HG02571 (cell line): Measurements from ENCODE around the gene HBS1L.
A peak's percentile ranks its signal among the peaks of the same experiment; 100 is the strongest.

Experiments used
- ATAC-seq: cut with Tn5 transposase; IDR thresholded peaks from one replicate; pipeline ENCODE4 v1.9.1; 2021; ENCODE audit warnings: mild to moderate bottlenecking, moderate library complexity; ENCODE audit not compliant: unreplicated experiment

The HBS1L gene

DNA sequence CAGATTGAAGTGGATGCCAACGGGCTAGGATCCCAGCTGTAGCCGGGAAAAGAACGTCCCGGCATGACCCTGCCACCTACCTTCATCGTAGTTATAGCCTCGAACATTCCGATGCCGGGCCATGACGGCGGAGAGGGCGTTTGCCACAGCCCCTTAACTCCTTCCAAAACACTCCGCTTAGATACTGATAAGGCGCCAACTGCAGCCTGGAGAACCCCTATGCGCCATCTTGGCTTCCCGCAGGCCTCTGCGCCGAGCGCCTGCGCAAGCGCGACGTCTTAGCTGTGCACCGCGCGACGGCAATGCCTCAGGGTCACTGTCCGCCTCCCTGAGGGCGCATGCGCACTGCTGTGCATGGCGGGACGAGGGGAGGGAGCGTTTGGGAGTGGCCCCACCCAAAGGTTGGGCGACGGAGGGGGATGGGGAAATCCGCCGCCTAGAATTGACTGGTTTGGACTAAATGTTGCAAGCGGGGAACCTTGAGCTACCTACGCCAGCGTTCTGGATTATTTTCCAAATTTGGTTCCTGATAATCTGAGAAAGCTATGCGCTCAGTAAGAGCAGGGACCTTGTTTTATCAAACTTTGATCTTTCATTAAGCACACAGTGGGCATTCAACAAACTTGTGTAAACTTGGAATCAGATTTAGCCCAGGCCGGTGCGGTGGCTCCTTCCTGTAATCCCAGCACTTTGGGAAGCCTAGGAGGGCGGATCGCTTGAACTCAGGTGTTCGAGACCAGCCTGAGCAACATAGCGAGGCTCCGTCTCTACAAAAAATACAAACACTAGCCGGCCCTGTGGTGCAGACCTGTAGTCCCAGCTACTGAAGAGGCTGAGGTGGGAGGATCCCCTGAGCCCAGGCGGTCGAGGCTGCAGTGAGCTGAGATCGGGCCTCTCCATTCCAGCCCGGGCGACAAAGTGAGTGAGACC, at the start of gene HBS1L:
Gene HBS1L (minus strand): TSS at position 254 of the 930 bp plus-strand sequence. CDS start 131 bp downstream, at position 123.
- ATAC-seq, result peak; percentile 97

- no peak for ATAC-seq
Measured at GRCh38 chr6:135104199-135104598, 49.6 kb upstream of the HBS1L start.

DNA sequence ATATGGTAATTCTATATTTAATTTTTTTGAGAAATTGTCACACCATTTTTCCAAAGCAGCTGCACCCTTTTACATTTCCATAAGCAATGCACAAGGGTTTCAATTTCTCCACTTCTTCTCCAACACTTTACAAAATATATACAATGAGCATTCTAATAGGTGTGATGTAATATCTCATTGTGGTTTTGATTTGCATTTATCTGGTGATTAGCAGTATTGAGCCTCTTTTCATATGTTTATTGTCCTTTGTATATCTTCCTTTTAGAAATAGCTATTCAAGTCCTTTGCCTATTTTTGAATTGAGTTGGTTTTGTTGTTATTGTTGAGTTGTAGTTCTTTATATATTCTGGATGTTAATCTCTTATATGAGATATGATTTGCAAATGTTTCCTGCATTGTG, 47.6 kb upstream of the HBS1L start:
- no peak for ATAC-seq

DNA sequence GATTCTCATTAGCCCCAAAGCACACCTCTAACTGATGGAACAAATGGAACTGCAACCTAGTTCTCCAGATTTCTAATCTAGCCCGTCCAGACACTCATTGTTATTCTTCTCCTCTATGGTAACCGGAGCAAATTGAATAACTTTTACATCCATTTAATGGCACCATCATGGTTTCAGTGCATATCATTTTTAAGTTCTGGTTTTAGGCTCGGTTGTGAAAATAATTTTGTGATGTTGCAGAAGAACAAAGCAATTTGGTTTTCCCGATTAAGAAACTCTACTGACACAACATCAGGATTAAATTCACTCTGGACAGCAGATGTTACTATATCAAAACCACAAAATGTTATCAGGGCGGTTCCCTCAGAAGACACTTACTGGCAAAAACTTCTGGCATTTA, 42.5 kb upstream of the HBS1L start:
- no peak for ATAC-seq

DNA sequence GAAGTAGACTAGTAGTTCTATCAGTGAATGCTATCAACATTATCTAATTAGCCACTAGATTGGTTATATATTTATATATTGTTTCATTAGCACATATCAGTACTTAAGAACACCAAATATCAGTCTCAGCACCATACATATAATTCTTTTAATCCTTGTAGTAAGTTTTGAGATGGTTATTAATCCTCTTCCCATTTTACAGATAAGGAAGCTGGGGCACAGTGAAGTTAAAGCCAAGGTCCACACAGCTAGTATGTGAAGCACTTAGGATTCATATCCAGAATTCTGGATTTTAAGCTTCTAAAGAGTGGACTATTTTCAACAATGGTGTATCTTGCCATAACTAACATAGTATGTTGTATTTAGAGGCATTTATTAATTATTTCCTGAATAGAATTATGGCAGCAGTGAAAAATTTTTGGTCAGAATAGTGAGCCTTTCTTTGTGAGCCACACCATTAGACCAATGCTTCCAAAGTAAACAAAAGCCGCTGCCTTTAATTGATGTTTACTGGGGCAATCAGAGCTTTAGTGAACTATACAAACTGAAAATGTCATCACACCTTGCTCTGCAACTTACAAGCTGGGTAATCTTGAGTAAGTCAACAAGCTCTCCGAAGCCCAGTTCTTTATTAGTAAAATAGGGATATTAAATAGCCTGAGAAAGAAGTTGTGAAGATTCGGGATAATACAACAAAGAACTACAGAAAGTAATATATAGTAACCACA, 41.9 kb upstream of the HBS1L start:
- no peak for ATAC-seq

- no peak for ATAC-seq
Measured at GRCh38 chr6:135095716-135096115, 41.1 kb upstream of the HBS1L start.

- ATAC-seq, result peak; percentile 65
Measured at GRCh38 chr6:135094403-135094821, 39.8 kb upstream of the HBS1L start.

DNA sequence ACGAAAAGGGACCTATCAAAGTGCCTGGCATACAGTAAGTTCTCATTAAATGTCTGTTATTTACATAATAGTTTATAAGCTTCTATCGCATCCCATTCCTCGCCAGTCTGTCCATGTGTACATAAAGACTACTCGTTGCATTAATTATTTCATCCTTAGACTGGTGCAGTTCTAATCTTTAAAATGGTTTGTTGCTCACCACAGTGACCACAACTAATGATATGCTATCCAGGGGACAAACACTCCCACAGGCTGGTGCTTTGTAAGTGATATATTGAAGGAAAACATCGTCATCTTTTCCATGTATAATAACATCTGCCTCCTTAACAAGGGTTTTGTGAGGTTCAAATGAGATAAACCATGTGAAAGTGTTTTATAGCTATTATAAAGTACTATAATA, 39.0 kb upstream of the HBS1L start:
- ATAC-seq, result no peak

GRCh38 chr6:135092724-135093123, 38.1 kb upstream of the HBS1L start:
- no peak for ATAC-seq

DNA sequence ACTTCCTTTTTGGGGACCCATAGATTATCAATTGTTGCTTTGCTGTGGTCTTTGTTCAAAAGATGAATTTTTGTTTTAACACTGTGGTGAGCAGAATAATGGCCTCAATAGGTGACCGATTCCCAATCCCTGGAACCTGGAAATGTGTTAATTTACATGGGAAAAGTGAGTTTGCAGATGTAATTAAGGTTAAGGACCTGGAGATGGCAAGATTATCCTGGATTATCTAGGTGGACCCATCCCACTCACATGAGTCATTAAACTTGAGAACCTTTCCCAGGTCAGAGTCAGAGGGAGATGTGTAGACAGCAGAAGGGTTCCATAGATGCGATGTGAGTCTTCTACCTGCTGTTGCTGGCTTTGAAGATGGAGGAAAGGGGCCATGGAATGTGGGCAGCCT, 36.2 kb upstream of the HBS1L start:
- no peak for ATAC-seq

GRCh38 chr6:135089901-135090300, 35.3 kb upstream of the HBS1L start:
- no peak for ATAC-seq

DNA sequence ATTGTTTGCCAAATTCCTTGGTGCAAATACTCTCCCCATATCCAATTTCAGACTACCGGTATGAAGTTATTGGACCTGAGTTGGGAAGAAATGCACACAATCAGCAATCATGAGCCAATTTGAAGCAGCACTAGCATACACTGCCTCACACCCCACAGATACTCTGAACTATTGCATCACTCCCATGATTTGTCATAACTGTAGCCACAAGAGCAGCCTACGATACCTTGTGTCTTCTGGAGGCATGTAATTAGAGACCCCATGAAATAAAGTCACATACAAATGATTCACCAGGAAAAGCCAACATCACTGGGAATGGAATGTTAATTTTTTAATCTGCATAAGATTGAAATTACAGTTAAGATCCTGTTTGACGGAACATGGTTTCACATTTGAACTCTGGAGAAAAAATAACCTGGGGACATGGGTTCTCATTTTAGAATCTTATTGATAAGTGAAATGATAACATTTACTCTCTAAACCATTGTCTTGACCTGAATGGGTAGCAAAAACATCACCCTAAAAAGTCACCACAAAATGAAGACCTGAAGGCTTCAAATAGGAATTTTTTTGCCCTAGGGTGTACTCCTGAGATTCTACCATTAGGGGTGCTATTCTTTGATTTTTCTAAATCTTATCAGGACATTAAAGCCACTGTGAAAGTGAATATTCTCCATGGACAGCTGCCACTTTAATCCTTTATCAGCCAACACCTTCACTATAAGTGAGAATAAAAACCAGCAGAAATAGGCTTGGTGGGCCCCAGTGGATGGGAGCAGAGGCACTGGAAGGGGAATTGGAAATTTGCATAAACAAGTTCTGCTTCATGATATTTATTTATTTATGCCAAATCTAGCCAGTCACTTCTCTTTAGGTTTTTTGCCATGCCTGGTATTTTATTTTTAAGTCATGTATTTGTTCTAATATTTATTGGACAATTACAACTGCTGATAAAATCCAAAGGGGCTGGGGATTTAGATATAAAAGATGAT, 34.5 kb upstream of the HBS1L start:
- peak; percentile 80 for ATAC-seq

DNA sequence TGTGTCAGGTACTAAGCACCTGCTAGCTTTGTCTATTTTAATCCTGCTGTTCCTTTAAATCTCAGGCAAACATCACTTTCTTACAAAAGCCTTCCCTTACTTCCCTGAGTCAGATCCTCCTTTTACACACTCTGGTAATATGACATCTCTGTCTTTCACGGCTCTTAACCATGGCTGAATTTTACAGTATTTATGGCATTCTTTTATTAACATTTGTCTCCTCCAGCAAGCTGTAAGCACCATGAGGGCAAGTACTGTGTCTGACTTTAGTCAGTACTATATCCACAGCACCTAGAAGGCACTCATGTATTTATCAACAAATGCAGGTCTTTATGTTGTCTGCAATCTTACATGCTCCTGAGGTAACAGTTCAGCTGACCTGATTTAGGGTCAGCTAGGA, 33.7 kb upstream of the HBS1L start:
- peak; percentile 2 for ATAC-seq

GRCh38 chr6:135087803-135088202, 33.2 kb upstream of the HBS1L start:
- ATAC-seq, result peak; percentile 34

GRCh38 chr6:135087403-135087802, 32.8 kb upstream of the HBS1L start:
- ATAC-seq, result no peak

DNA sequence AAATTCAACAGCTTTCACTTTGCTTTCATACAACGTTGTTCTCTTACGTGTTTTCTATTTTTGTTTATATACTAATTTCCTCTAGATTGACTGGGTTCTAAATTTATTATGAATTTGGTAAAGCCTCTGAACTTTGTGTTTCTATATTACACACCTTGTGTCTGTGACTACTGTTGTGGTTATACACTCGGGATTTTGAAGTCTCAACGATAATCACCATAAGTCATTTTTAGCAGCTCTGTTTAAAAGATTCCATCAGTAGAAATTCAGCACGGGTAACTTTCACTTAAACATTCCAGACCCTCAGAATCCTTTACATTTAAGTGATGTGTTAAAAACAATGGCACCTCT, 31.8 kb upstream of the HBS1L start:
- ATAC-seq, result no peak

GRCh38 chr6:135085700-135086413, 31.2 kb upstream of the HBS1L start:
- ATAC-seq, result no peak

GRCh38 chr6:135084916-135085269, 30.3 kb upstream of the HBS1L start:
- no peak for ATAC-seq

DNA sequence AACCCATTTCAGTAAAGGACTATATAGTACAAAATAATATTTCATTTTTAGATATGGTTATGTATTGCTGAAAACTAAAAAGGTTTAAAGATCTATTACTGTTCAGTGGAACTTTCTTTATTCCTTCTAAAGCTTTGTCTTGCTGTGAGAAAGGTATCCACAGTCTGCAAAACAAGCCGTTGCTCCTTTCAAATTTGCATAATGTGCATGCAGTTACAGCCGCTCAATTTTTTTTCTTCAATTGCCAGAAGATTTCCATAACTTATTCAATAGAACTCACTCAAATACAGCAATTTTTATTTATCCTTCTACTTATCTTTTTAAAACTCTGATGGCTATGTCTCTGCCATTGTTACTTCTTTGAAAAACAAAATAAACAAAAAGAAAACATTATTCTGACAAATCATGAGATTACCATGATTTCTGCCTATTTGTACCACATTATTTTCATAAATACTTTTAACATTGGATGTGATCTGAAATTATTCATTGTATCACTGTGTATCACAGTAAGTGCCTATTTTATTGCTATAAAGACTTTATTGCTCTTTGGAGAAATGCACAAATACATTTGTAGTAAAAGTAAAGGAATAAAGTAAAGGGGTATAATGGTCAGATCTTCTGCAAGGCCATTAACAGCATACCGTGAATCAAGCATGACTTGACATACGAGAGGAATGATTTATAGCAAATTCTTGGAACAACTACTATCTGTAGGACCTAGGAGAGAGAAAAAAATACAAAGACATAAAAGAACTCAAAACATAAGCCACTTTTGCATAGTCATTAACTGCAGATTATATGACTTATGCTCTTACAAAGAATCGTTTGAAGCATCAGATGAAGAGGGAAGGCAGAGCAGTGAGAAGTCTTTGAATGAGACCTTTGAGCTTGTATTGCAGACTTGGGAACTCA, 29.6 kb upstream of the HBS1L start:
- no peak for ATAC-seq
